Fibroblast of lung (primary cell): Measurements from ENCODE around the gene METTL26. TPM values are rescaled to one million over a fixed set of nuclear protein-coding genes. Genes with fewer than 3 reads are reported as not detected.

Source experiments
- DNase-seq, 2 donors: peaks; one replicate each; pipeline versions ENCODE4 v3.0.0 to v3.0.0-alpha.2; 2010; ENCODE audit warnings: low read depth in 2 of 2
- H2AFZ ChIP-seq: 2 replicates; pipeline ENCODE4 v1.5.1; 2012; ENCODE audit warnings: low read length, control low read depth, inconsistent platforms
- H3K27ac ChIP-seq: 2 replicates; pipeline ENCODE4 v1.5.1; 2011; ENCODE audit warnings: low read length, control low read depth; ENCODE audit not compliant: insufficient read depth
- H3K27me3 ChIP-seq: 2 replicates; pipeline ENCODE4 v1.5.1; 2011; ENCODE audit warnings: mild to moderate bottlenecking, low read length; ENCODE audit not compliant: control insufficient read depth, insufficient read depth
- H3K36me3 ChIP-seq: 2 replicates; pipeline ENCODE4 v1.5.1; 2011; ENCODE audit warnings: low read length; ENCODE audit not compliant: control insufficient read depth, insufficient read depth
- H3K4me1 ChIP-seq: 2 replicates; pipeline ENCODE4 v1.5.1; 2011; ENCODE audit warnings: low read length; ENCODE audit not compliant: control insufficient read depth, insufficient read depth; ENCODE audit errors: extremely low read depth
- H3K4me2 ChIP-seq: 2 replicates; pipeline ENCODE4 v1.5.1; 2011; ENCODE audit warnings: low read length, control low read depth; ENCODE audit not compliant: insufficient read depth; ENCODE audit errors: extremely low read depth
- H3K4me3 ChIP-seq, 4 experiments: fragments of 200-600 bp in 1 of 4; sonication (generic) in 1 of 4; replicated peaks in 1 of 4; 2 replicates each; pipeline ENCODE4 v1.5.1; 2011 to 2016; ENCODE audit warnings: low read length in 4 of 4, low read depth in 3 of 4, mild to moderate bottlenecking in 3 of 4, control low read depth in 2 of 4, inconsistent platforms in 1 of 4, mixed read lengths in 1 of 4; ENCODE audit not compliant: insufficient read depth in 1 of 4; ENCODE audit errors: control extremely low read depth in 1 of 4
- H3K79me2 ChIP-seq: 2 replicates; pipeline ENCODE4 v1.5.1; 2012; ENCODE audit warnings: mild to moderate bottlenecking, low read length, inconsistent platforms; ENCODE audit not compliant: control insufficient read depth, insufficient read depth
- H3K9ac ChIP-seq: 2 replicates; pipeline ENCODE4 v1.5.1; 2011; ENCODE audit warnings: mild to moderate bottlenecking, low read length, control low read depth; ENCODE audit not compliant: insufficient read depth
- H3K9me3 ChIP-seq: 2 replicates; pipeline ENCODE4 v1.5.1; 2012; ENCODE audit warnings: low read depth, low read length; ENCODE audit not compliant: control insufficient read depth, insufficient read depth
- H4K20me1 ChIP-seq: 2 replicates; pipeline ENCODE4 v1.5.1; 2011; ENCODE audit warnings: low read length; ENCODE audit not compliant: control insufficient read depth, insufficient read depth; ENCODE audit errors: extremely low read depth
- EZH2 ChIP-seq: IDR thresholded peaks from 2 replicates; pipeline ENCODE4 v1.5.1; 2012; ENCODE audit warnings: low read length, control low read depth, mild to moderate bottlenecking; ENCODE audit errors: missing control alignments
- polyA plus RNA-seq, 2 donors: library from polyadenylated mRNA; depleted of rRNA in 1 of 2; stranded (reverse) in 1 of 2; unstranded in 1 of 2; fragments of >200 nt; gene quantifications; 2 replicates each; pipeline ENCODE4 v1.2.1, GENCODE V29; 2011 to 2012; ENCODE audit warnings: missing spikeins in 1 of 2
- total RNA-seq: library from RNA; depleted of rRNA; stranded (reverse); fragments of >200 nt; gene quantifications from 2 replicates; pipeline ENCODE4 v1.2.1, GENCODE V29; 2014
- TF ChIP-seq, protein P1 (sequence below), 2 donors: IDR thresholded peaks in 1 of 2; conservative IDR thresholded peaks in 1 of 2; 1 replicate in 1 of 2; 2 replicates in 1 of 2; pipeline ENCODE4 v1.5.1; 2011 to 2012; ENCODE audit warnings: low read length in 2 of 2, control low read depth in 1 of 2, inconsistent platforms in 1 of 2, low read depth in 1 of 2, mild to moderate bottlenecking in 1 of 2

The METTL26 gene
- total and polyA plus RNA-seq, 2 donors (not counting 1 experiment from before 2014, with no cell fraction given) = 39.2 to 71.7 TPM

DNA sequence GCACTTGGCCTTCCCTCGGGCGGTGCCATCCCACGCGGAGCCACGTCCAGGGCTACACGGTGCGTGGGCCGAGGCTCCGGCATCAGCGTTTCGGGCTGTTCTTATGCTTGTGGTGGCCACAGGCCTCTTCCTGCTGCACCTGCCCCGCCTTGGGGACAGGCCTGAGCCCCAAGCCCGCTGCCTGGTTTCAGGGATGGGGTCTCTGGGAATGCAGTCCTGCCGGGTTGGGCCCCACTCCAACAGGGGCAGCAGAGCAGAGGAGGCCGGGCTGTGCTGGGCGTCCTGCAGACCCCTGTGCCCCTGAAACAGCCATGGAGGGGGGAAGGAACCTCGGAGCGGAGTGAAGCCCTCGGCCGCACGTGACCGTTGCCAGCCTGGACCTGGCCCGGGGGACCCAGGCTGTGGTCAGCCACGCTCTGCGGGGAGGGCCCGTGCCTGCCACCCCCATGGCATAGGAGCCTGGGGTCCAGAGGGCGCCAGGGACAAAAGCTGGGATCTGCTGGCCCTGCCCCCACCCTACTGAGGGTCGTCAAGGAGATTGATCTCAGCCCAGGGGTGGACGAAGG, 5.8 kb downstream of the METTL26 start:
- Histone ChIP-seq H3K27me3 (no peaks in the 10 kb centered on the region), H3K4me3 (no peak overlapping the region), H3K9ac (no peak overlapping the region), H3K4me1 (peaks cover 2% of the 10 kb centered on the region), H3K9me3 (no peaks in the 10 kb centered on the region), H3K27ac (no peak overlapping the region), H3K36me3 (peaks cover 17% of the 10 kb centered on the region), H2AFZ (no peak overlapping the region), H3K4me2 (no peak overlapping the region), H4K20me1 (no peaks in the 10 kb centered on the region), H3K79me2 (peaks cover under 1% of the 10 kb centered on the region)
- DNase-seq = no peak
- TF ChIP-seq EZH2 = no peak
- TF ChIP-seq, protein P1, sequence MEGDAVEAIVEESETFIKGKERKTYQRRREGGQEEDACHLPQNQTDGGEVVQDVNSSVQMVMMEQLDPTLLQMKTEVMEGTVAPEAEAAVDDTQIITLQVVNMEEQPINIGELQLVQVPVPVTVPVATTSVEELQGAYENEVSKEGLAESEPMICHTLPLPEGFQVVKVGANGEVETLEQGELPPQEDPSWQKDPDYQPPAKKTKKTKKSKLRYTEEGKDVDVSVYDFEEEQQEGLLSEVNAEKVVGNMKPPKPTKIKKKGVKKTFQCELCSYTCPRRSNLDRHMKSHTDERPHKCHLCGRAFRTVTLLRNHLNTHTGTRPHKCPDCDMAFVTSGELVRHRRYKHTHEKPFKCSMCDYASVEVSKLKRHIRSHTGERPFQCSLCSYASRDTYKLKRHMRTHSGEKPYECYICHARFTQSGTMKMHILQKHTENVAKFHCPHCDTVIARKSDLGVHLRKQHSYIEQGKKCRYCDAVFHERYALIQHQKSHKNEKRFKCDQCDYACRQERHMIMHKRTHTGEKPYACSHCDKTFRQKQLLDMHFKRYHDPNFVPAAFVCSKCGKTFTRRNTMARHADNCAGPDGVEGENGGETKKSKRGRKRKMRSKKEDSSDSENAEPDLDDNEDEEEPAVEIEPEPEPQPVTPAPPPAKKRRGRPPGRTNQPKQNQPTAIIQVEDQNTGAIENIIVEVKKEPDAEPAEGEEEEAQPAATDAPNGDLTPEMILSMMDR (conservative IDR thresholded peaks at IDR 0.05 in 1 of 2, IDR thresholded peaks at IDR 0.05 in 1 of 2; ENCODE audit: low read depth in 1 of 2, low read length in 2 of 2) = no peak

DNA sequence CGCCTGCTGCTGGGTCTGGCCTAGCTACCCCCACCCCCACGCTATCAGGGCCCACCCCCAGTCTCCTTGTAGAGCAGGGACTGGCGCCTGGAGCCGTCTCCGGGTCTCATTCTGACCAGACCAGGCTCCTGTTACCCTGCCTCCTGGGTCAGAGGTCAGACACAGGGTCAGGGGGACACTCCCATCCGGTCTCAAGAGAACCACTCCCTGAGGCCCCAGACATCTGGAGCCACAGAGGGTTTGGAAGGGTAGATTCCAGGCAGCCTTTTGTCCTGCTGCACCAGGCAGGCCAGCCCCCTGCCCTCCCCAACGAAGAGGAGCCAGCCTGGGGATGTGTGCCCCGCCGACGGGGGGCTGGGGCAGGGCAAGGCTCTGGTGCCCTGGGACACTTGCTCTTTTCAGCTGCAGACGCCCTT, 6.3 kb downstream of the METTL26 start:
- H2AFZ ChIP-seq = no peak overlapping the region
- no peaks in the 10 kb centered on the region for H4K20me1 ChIP-seq
- peaks cover 2% of the 10 kb centered on the region for H3K4me1 ChIP-seq
- H3K79me2 ChIP-seq = no peaks in the 10 kb centered on the region
- H3K4me3 ChIP-seq = no peak overlapping the region
- no peaks in the 10 kb centered on the region for H3K9me3 ChIP-seq
- H3K27ac ChIP-seq = no peak overlapping the region
- H3K9ac ChIP-seq = no peak overlapping the region
- peaks cover 17% of the 10 kb centered on the region for H3K36me3 ChIP-seq
- TF ChIP-seq, protein P1 (conservative IDR thresholded peaks at IDR 0.05 in 1 of 2, IDR thresholded peaks at IDR 0.05 in 1 of 2; ENCODE audit: low read depth in 1 of 2, low read length in 2 of 2) = no peak
- no peaks in the 10 kb centered on the region for H3K27me3 ChIP-seq
- no peak for DNase-seq
- H3K4me2 ChIP-seq = no peak overlapping the region

DNA sequence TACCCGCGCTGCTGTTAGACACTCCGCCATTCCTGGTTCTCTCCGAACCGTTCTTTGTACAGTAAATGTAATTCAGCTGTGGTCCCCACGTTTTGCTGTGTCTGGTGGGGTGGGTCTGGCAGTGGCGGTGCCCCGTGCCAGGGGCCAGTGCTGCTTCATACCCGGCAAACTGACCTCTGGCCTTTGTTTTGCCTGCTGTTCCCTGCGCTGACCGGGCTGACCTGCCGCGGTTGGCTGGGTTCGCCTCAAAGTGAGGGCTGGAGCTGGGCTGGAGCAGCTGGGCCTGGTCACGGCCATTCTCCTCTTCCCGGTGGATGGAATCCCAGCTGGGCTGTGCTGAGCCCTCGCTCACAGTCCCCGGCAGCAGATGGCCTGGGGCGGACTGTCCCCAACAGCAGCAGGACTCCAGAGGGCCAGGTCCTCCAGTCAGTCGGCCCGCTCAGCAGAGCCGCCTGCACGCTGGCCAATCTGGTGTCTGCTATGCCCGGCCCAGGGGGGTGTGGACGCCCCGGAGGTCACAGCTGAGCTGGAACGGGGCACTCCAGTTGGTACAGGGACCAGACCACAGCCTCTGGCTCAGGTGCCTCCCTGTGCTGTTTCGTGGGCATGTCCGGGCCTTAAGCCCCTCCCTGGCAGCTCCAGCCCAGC, 6.8 kb downstream of the METTL26 start:
- no peak overlapping the region for H3K4me3 ChIP-seq
- H3K9me3 ChIP-seq = no peaks in the 10 kb centered on the region
- H3K9ac ChIP-seq = no peak overlapping the region
- no peak overlapping the region for H3K27ac ChIP-seq
- no peak overlapping the region for H3K4me2 ChIP-seq
- TF ChIP-seq EZH2 = no peak
- TF ChIP-seq, protein P1 (conservative IDR thresholded peaks at IDR 0.05 in 1 of 2, IDR thresholded peaks at IDR 0.05 in 1 of 2; ENCODE audit: low read depth in 1 of 2, low read length in 2 of 2) = no peak
- no peak for DNase-seq
- peaks cover 2% of the 10 kb centered on the region for H3K4me1 ChIP-seq
- H4K20me1 ChIP-seq = no peaks in the 10 kb centered on the region
- no peak overlapping the region for H2AFZ ChIP-seq
- no peaks in the 10 kb centered on the region for H3K79me2 ChIP-seq
- H3K36me3 ChIP-seq = peaks cover 17% of the 10 kb centered on the region
- H3K27me3 ChIP-seq = no peaks in the 10 kb centered on the region
